Neural cell (in vitro differentiated cells): Measurements from ENCODE around the gene AQP3. TPM values are rescaled to one million over a fixed set of nuclear protein-coding genes. Genes with fewer than 3 reads are reported as not detected.

Source experiments
- H2AFZ ChIP-seq: fragments of 200-600, 300-800 bp; sonication (generic), shearing (Covaris generic); 2 replicates; pipeline ENCODE4 v1.6.0; 2014; ENCODE audit warnings: low read depth, mild to moderate bottlenecking, antibody characterized with exemption, low read length, moderate library complexity
- H3F3A ChIP-seq: fragments of 200-600 bp; shearing (Covaris generic); 2 replicates; pipeline ENCODE4 v1.6.1; 2016; ENCODE audit warnings: mild to moderate bottlenecking, moderate library complexity, mixed read lengths, antibody characterized with exemption, low read length; ENCODE audit not compliant: insufficient read depth, poor library complexity, severe bottlenecking
- H3K27ac ChIP-seq: fragments of 200-600, 300-800 bp; sonication (generic), shearing (Covaris generic); 2 replicates; pipeline ENCODE4 v1.5.1; 2014; ENCODE audit warnings: mild to moderate bottlenecking, low read length, moderate library complexity
- H3K27me3 ChIP-seq: fragments of 300-800, 200-600 bp; sonication (generic), shearing (Covaris generic); 2 replicates; pipeline ENCODE4 v1.6.0; 2014; ENCODE audit warnings: mild to moderate bottlenecking, low read depth, low read length, moderate library complexity; ENCODE audit not compliant: insufficient read depth
- H3K36me3 ChIP-seq: fragments of 300-800, 200-600 bp; sonication (generic), shearing (Covaris generic); 2 replicates; pipeline ENCODE4 v1.5.1; 2014; ENCODE audit warnings: mild to moderate bottlenecking, antibody characterized with exemption, low read length, moderate library complexity; ENCODE audit not compliant: insufficient read depth
- H3K4me2 ChIP-seq: fragments of 300-800, 200-600 bp; sonication (generic), shearing (Covaris generic); 2 replicates; pipeline ENCODE4 v1.6.0; 2014; ENCODE audit warnings: mild to moderate bottlenecking, low read length
- H3K4me3 ChIP-seq: fragments of 300-800, 200-600 bp; sonication (generic), shearing (Covaris generic); 2 replicates; pipeline ENCODE4 v1.5.1; 2014; ENCODE audit warnings: mild to moderate bottlenecking, low read length, moderate library complexity
- H3K79me2 ChIP-seq: fragments of 200-600 bp; shearing (Covaris generic); replicated peaks from 2 replicates; pipeline ENCODE4 v1.6.0; 2014; ENCODE audit warnings: mild to moderate bottlenecking, low read length, moderate library complexity; ENCODE audit not compliant: insufficient read depth
- H3K9ac ChIP-seq: fragments of 300-800, 200-600 bp; sonication (generic), shearing (Covaris generic); 2 replicates; pipeline ENCODE4 v1.6.1; 2016; ENCODE audit warnings: mild to moderate bottlenecking, low read length, mixed read lengths
- H3K9me2 ChIP-seq: fragments of 200-600 bp; shearing (Covaris generic); 2 replicates; pipeline ENCODE4 v1.6.1; 2016; ENCODE audit warnings: mild to moderate bottlenecking, low read length, mixed read lengths; ENCODE audit not compliant: insufficient read depth
- H3K9me3 ChIP-seq: fragments of 200-600, 300-800 bp; sonication (generic), shearing (Covaris generic); 2 replicates; pipeline ENCODE4 v1.6.1; 2016; ENCODE audit warnings: mild to moderate bottlenecking, mixed run types, low read length, moderate library complexity, mixed read lengths
- H4K20me1 ChIP-seq: fragments of 200-600 bp; shearing (Covaris generic); 2 replicates; pipeline ENCODE4 v1.6.1; 2016; ENCODE audit warnings: mild to moderate bottlenecking, mixed run types; ENCODE audit not compliant: insufficient read depth
- EP300 ChIP-seq: fragments of 450-650 bp; conservative IDR thresholded peaks from 2 replicates; pipeline ENCODE4 v1.6.1; 2014; ENCODE audit warnings: antibody characterized with exemption, mild to moderate bottlenecking, moderate library complexity; ENCODE audit not compliant: poor library complexity, severe bottlenecking
- EZH2 ChIP-seq: fragments of 200-600, 300-800 bp; shearing (Covaris generic), sonication (generic); IDR thresholded peaks from 2 replicates; pipeline ENCODE4 v1.6.1; 2014; ENCODE audit warnings: antibody characterized with exemption, low read length, borderline replicate concordance, mild to moderate bottlenecking; ENCODE audit not compliant: insufficient read depth, poor library complexity, severe bottlenecking
- MXI1 ChIP-seq: fragments of 450-650 bp; conservative IDR thresholded peaks from 2 replicates; pipeline ENCODE4 v1.6.1; 2014; ENCODE audit warnings: antibody characterized with exemption, mild to moderate bottlenecking; ENCODE audit not compliant: poor library complexity, severe bottlenecking
- POLR2AphosphoS5 ChIP-seq: IDR thresholded peaks from 2 replicates; pipeline ENCODE4 v1.6.1; 2012
- RAD21 ChIP-seq: fragments of 450-650 bp; conservative IDR thresholded peaks from 2 replicates; pipeline ENCODE4 v1.6.1; 2014; ENCODE audit warnings: antibody characterized with exemption, mild to moderate bottlenecking, moderate library complexity
- REST ChIP-seq: IDR thresholded peaks from 2 replicates; pipeline ENCODE4 v1.6.1; 2012; ENCODE audit warnings: borderline replicate concordance
- SMC3 ChIP-seq: fragments of 450-650 bp; conservative IDR thresholded peaks from 2 replicates; pipeline ENCODE4 v1.6.1; 2014; ENCODE audit warnings: antibody characterized with exemption, mild to moderate bottlenecking, moderate library complexity; ENCODE audit not compliant: poor library complexity
- TAF1 ChIP-seq: IDR thresholded peaks from 2 replicates; pipeline ENCODE4 v1.6.1; 2012; ENCODE audit warnings: low read depth
- polyA plus RNA-seq: library from polyadenylated mRNA; depleted of rRNA; stranded (reverse); fragments of >200 nt; gene quantifications from 2 replicates; pipeline ENCODE4 v1.2.3, GENCODE V29; 2014

The AQP3 gene
- polyA plus RNA-seq, 1 donor from 2014 or later: not detected

DNA sequence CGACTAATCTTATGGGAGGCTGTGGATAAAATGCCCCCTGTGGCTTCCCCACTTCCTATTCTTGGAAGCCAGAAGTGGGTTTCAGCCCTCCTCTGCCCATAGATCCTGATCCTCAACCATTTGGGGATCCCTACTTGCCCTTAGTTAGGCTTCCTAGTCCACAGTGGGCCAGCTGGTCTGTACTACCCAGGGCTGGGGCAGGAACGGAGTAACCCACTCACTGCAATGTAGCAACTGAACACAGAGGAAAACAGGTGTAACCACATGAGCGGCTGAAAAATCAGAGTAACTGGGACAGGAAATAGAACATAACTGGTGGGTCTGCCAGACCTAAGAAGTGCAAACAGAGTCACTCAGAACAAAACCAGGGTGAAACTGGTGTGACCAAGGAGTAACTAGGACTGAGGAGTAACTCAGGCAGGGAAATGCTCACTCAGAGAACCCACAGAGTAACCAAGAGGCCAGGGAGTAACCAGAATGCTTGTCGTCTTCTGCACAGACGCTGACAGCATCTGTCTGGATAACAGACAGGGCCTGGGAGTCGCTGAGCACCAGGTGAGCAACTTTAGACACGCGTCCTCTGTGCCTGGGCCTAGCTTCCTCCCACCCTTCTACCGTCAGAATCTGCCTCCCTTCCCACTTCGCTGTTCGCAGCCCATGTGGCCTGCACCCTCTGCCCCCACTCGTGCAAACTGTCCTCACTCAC is 1.0 kb downstream of the AQP3 start:
- peaks cover 9% of the 10 kb centered on the region for H3K27me3 ChIP-seq
- no peak overlapping the region for H3K27ac ChIP-seq
- no peaks in the 10 kb centered on the region for H3F3A ChIP-seq
- H3K79me2 ChIP-seq: no peaks in the 10 kb centered on the region
- H3K9me2 ChIP-seq: no peaks in the 10 kb centered on the region
- H4K20me1 ChIP-seq: no peaks in the 10 kb centered on the region
- no peaks in the 10 kb centered on the region for H3K9me3 ChIP-seq
- H3K4me3 ChIP-seq: no peak overlapping the region
- TF ChIP-seq EZH2 (no peak), TAF1 (no peak), MXI1 (no peak), POLR2AphosphoS5 (no peak), RAD21 (no peak), SMC3 (no peak), REST (no peak)
- no peak overlapping the region for H2AFZ ChIP-seq
- no peaks in the 10 kb centered on the region for H3K36me3 ChIP-seq
- no peak overlapping the region for H3K9ac ChIP-seq
- H3K4me2 ChIP-seq: no peak overlapping the region

DNA sequence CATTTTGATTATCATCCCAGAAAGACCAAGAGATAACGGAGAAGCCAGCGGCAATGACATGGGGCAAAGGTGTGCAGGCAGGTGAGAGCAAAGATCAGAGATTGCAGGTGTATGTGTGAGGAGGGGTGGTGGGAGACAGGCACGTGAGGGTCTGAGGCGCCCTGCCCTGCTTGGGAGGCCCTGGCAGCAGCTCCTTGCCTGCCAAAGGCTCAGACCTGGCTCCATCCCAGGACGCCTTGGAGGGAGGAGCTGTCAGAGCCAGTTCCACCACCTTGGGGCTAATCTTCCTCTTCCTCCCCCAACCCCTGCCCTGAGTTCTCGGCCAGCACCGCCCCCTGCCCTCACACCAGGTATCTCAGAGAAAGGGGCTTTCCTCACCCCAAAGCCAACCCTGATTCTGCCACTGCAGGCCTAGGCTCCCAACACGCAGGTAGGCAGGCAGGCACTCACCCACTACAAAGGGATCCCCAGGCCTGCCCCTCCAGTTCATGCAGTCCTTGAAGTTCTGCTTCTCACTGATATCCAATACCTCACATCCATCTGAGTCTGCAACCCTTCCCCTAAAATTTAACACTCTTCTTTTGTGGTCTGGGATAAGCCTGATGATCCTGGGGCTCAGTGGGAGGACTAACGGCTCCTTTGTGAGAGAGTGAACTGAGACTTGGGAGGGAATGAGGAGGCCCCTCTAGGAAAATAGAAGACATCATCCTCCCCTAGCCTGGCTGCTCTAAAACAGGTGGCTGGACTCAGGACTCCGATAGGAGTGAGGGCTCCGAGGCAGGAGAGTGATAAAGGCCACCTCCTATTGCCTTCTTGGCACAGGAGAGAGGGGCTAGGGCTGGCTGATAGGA is 1.8 kb downstream of the AQP3 start:
- no peaks in the 10 kb centered on the region for H4K20me1 ChIP-seq
- no peak overlapping the region for H3K9ac ChIP-seq
- no peaks in the 10 kb centered on the region for H3F3A ChIP-seq
- H2AFZ ChIP-seq: no peak overlapping the region
- no peak overlapping the region for H3K27ac ChIP-seq
- TF ChIP-seq EP300 (no peak), SMC3 (no peak), REST (no peak), RAD21 (no peak)
- H3K9me2 ChIP-seq: no peaks in the 10 kb centered on the region
- H3K9me3 ChIP-seq: no peaks in the 10 kb centered on the region
- no peaks in the 10 kb centered on the region for H3K79me2 ChIP-seq
- H3K4me2 ChIP-seq: no peak overlapping the region
- H3K27me3 ChIP-seq: peaks cover 9% of the 10 kb centered on the region
- no peak overlapping the region for H3K4me3 ChIP-seq
- H3K36me3 ChIP-seq: no peaks in the 10 kb centered on the region
